HK-2 (cell line): Measurements from ENCODE around the gene GJD3.

Source experiments
- DNase-seq: peaks from one replicate; pipeline ENCODE4 v3.0.0-alpha.2; 2018; ENCODE audit not compliant: unreplicated experiment

Gene GJD3

DNA sequence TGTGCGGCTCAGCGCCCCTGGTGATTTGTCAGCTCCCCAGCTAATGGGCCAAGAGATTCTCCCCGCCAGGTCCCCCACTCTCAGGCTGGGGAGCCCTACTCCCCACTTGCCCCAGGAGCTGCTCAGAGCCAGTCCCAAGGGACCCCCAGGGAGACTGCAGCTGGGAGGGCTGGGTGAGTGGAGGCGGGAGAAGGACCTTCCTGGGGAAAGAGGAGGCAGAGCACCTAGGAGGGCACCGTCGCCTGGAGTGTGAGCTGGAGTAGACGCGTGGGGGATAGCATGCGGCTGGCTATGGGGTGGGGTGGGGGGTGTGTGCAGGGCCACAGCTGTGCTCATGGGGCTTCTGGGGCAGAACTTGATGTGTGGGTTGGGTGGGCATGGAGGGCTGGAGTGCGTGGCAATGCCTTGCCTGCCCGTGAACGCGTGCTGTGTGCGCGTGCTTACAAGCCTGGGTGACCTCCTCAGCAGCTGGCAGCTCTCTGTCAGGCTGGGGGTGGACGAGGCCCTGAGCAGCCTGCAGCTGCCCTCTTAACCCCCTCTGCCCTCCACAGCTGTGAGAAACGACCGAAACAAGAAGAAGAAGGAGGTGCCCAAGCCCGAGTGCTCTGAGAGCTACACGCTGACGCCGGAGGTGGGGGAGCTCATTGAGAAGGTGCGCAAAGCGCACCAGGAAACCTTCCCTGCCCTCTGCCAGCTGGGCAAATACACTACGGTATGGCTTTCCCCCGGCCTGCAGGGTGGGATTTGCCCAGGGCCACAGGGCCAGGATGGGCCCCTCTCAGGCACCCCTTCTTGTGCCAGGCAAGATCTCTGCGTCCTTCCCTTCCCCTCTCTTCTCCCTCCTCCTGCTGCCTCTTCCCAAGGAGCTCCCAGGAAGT, 12.9 kb downstream of the GJD3 start:
- no peak for DNase-seq

DNA sequence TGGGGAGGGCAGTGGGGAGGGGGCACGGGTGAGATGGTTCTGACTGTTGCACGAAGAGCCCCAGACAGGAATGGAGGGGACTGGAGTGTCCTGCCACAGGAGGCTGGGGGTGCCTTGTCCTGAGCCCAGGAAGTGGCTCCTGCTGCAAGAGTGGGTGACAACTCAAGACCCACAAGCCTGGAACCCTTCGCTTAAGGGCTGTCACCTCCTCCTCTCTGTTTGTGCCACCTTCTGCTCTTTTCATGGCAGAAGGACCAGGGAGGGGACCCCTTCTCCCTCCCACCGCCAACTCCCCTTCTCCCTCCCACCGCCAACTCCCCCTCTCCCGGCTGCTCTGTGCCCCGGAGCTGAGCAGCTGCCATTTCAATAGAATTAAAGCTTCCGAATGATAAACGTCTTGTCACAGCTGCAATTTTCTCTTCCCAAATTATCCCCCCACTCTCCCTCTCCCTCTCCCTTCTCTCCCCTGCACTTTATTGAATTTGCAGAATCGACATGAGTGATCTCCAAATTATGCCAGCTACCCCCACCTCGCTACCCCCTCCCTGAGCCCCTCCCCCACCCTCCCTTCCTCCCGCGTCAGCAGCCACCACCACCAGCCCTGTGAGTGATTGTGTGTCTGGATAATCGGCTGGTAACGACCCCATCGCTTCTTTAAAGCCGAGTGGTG, 13.7 kb downstream of the GJD3 start:
- no peak for DNase-seq

DNA sequence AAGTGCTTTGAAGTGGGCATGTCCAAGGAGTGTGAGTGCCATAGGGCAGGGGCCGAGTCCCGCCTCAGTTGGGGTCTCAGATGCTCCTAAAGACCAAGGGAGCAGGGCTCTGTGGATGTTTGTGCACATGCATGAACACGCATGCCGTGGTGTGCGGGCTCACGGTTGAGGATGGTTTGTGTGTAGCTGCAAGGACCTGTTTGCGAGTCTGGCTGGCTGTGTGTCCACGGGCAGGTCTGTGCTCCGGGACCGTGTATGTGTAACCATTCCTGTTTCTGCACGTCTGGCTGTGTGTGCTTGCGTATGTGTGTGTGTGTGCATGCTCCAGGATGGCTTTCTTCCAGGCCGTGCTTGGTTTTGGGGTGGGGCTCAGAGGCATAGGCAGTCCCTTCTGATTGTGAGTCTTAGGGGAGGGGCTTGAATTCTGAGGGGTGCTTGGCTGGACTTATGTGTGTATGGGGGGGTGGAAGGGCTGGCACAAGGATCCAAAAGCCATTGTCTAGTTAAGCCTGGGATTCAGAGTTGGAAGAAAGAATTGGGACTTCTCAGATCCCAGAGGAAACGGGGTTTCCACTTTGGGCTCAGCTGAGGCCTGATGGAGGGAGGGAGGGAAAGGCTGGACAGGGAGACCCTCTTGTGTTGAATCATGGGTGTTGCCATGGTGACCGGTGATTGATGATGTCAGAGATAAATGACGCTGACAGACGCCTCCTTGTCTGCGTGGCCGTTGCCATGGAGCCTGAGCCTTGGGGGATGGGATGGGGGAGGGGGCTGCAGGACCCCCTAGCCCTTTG, 14.4 kb downstream of the GJD3 start:
- no peak for DNase-seq

DNA sequence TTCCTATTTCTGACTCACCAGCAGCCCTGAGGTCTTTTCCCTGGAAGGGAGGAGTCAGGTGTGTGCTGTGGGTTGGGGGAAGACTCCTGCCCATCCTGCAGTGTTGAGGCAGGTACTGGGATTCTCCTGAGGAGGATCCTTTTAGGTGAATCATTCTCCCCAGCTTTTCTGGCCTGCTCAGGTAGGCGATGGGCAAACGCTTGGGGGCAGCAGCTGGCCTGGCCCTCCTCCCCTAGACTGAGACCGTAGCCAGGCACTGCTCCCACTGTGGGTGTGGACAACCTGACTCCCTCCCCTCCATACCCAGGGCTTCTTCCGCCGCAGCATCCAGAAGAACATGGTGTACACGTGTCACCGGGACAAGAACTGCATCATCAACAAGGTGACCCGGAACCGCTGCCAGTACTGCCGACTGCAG, 15.1 kb downstream of the GJD3 start:
- no peak for DNase-seq

DNA sequence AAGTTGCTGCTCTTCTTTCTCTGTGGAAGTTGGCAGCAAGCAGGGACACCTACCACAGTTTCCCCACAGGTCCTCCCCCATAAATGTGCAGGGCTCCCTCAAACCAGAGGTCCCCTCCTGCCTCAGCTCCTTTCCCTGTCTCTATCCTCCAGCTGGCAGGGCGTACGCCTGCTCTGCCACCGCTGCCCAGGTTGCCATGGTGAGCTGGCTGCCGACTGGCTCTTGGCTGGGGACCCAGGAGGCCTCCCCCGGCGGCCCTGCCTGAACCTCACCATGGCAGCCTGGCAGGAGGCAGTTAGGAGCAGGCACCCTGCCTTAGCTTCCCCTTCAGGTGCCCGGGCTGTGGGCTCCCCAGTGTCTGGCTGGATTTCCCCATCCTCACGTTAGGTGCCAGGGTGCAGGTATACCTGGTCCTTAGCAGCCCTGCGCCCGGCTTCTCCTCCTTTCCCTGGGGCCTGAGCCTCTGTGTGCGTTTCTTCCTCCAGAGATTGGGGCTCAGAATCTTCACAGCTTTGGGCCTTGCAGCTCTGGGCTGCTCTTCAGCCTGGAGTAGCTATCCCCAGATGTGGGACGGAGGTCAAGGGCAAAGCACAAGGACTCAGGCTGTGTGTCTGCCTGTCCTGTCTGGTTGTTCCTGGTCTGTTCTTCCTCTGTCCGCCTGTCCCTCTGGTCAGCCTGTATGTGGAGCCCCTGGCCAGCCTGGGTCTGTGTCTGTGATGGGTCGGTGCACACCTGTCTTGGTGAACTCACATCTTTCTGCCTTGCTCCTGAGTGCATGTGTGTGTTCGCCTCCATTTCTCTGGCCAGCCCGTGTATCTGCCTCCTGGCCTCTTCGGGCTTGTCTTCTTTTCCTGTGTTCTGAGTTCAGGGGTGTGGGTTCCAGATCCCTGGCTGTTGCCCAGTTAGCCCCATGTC, 15.7 kb downstream of the GJD3 start:
- no peak for DNase-seq

DNA sequence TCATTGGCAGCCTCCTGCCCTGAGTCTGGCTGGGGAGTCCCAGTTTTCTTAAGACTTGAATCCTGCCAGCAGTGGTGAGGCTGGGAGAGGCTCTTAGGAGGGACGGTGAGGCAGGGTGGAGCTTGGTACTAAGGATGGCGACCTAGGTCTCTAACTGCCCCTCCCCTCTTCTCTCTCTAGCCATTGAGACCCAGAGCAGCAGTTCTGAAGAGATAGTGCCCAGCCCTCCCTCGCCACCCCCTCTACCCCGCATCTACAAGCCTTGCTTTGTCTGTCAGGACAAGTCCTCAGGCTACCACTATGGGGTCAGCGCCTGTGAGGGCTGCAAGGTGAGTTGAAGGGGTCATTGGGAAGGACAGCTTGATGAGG, 16.4 kb downstream of the GJD3 start:
- no peak for DNase-seq

DNA sequence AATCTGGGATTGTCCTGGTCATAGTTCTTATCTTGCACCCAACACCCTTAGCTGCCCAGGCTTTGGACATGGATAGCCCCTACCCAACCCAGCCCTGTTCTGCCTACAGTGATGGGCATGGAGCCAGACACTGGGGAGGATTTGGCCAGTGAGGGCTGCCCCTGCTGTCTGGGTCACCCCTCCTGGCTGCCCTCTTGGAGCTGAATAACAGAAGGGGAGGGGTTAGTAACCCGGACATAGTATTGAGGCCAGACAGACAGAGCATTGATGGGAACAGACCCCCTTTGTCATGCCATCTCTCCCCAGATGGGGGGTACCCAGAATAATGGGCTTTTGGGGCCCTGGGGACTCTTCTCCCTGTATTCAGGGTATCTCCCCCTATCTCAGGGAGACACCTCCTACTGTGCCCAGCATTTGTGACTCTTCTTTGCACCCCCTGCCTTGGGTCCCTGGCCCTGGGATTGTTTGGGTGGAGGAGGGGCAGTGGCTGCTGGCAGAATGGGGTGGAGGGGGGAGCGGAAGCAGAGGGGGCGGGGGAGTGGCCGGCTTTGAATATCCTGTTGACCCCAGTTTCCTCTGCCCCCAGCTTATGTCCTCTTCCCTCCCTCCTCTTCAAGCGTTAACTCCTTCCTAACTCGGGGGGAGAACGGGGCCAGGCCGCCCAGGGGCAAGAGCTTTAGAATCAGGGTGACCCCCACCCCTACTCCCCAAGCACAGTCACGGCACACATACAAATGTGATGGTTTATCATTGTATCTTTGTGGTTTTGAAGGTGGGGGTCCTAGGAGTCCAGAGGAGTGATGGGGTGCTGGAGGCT, 17.0 kb downstream of the GJD3 start:
- no peak for DNase-seq

DNA sequence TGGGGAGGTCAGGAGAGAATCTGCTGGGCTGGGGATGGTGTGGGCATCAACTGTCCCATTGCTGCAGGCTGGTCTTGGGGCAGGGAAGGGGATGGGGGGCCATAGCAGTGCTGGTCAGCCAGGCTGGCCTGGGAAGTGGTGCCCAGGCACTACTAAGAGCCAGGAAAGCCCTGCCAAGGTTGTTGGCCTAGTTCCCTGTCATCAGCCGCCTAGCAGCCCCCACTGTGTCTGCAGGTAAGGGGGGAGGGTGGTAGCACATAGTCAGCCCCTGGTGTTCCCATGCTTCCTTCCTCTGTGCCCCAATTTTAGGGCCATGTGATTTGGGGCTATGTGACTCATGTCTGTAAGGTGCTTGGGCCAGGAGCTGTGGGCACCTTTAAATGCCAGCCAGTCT, 17.8 kb downstream of the GJD3 start:
- DNase-seq = no peak

DNA sequence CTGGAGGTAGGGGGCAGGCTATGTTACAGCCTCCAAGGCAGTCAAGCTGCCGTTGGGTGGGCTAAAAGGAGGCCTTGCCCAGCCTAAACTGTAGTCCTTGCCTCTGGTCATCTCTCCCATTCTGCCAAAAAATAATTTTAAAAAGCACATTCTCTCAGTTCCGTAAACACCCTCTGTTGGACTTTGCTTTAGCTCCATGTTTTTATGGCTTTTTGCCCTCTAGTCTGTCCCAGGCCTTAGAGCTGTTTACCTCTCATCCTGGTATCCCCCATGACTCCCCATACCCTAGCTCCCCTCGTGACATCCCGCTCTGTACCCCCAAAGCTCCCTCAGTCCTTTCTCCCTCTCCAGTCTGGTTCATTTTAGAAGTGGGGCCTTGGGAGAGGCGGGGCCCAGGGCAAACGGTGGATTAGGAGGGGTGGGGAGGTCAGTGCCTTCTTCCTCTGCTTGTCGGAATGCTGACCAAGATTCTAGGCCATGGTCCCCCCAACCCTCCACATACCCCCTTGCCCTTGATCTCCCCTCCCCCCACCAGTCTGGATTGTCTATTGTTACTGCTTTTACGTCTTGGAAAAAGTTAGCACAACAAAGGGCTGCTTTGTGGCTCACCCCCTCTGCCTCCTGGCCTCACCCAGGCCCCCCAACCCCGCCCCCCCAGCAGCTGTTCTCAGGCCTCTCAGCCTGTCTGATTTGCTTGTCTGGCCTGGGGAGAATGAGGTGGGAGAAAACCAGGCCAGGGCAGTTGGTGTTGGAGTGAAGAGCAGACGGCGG, 18.4 kb downstream of the GJD3 start:
- no peak for DNase-seq

DNA sequence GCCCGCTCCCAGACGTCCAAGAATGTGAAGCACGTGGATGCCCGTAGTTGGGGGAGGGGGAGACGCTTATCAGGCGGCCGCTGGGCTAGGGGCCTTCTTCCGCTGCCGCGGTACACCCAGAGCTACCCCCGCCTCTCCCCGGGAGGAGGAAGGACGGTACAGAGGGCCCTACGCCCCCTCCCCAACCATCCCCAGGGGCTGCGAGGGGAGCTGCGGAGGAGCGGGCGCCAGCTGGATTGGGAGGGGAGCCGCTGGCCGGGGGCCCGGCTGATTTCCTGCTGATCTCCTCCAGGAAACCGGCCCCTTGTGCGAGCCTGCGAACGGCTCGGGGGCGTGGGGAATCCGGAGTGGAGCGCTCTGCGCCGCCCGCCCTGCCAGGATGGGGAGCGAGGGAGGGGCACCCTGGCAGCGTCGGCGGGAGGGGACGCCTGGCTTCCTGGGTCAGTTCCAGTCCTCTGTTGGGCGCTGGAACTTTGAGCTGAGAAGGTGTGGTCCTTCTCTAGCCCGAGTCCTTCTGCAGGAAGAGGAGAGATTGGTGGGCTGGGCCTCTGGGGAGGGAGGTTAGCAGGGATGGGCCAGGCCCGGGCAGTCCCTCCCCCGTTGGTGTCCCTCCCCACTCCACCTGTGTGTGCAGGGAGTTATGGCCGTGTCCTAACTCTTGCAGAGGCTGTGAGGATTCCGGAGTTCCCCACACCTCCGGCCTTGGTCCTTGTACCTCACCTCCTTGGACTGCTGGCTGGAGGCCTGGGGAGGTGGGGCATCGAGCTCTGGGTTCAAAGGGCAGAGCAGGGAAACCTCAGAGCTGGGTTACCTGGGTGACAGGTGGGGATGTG, 19.2 kb downstream of the GJD3 start:
- peak; percentile 45 for DNase-seq

DNA sequence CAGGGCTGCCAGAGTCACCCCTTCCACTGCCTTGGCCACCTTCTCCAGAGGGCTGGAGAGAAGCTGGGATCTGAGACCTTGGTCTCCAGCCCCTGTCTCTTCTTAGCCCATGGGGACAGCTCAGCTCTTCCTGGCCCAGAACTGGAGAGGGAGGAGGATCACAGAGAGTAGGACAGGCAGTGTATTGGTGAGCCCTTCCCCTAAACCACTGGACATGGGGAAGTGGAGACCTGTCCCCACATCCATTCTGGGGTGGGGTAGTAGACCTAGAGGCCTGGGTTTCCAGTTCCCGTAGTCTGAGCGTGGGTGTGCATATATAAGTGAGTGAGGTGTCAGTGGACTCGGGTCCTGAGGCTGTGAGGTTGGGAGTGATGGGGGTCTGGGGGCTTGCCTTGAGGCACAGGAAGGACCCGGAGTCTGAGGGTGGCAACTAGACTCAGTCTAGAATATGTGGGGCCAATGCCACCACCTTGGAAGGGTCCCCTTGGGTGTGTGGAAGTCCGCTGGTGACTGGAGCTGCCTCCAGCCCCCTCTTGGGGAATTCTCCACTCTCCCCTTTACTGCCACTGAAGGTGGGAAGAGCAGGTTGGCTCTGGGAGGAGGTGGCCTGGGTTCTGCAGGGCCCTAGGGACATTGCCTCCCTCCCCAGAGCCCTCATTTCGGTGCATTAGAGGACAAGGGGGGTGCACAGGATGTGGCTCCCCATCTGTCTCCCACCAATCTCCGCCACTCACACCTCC, 19.9 kb downstream of the GJD3 start:
- DNase-seq = no peak

DNA sequence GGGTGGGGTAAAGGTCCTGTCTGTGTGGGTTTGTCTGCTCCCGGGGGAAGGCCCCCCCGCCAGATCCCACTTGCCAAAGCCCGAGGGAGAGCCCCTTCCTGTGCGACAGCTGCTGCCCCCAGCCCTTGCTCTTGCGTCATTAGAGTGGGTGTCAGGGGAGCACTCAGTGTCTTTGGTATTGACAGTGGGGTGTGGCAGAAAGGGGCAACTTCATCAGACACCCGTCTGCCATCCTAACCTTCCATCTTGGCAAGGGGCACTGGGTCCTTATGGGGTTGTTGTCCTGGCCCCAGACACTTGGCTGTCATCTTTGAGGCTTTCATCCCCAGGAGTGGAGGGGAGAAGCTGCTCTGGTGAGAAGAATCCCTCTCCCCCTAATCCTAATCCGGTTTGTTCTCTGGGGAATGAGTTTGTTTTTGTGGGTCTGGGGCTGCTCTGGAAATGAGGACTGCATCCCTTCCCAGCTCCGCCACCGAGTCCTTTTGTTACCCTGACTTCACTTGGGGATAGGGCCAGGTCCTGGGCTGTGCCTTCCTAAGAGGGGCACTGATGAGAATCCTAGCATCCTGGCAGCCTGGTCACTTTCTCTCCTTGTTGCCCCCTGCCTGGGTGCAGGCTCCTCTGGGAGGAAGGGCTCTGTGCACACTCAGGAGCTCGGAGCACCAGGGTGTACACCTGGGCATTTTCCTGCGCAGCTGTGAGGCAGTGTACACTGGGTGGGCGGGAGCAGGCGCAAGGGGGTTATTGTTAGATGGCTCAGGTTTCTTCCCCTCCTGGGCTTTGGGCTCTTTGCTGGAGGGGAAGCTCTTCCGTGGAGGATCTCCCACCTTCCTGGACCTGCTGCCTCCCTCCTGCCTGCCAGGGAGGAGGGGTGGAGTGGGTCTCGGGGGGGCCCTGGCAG, 21.1 kb downstream of the GJD3 start:
- no peak for DNase-seq

DNA sequence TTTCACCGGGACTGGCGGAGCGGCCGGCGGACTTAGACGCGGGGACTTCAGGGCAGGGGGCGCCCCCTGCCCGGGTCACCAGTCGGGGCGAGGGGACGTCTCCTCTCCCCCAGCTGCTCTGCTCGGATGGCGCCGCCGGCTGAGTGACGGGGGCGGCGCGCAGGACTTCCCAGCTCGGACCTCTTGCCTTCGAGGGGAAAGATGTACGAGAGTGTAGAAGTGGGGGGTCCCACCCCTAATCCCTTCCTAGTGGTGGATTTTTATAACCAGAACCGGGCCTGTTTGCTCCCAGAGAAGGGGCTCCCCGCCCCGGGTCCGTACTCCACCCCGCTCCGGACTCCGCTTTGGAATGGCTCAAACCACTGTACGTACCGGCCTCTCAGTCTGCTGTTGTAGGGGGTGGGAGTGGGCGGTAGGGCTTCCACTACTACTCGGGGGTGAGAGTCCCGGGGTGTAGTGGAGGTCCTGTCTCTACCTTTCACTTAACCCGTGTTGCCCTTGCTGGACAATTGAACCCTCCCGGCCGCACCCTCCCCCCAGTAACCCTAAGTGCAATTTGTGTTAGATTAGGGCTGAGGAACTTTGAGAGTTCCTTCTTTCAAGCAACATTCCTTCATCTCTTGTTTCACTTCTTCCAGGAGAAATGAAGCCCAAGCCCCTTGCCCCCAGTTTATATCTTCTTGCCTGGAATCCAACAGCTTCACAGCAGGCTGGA, 21.9 kb downstream of the GJD3 start:
- DNase-seq = no peak

DNA sequence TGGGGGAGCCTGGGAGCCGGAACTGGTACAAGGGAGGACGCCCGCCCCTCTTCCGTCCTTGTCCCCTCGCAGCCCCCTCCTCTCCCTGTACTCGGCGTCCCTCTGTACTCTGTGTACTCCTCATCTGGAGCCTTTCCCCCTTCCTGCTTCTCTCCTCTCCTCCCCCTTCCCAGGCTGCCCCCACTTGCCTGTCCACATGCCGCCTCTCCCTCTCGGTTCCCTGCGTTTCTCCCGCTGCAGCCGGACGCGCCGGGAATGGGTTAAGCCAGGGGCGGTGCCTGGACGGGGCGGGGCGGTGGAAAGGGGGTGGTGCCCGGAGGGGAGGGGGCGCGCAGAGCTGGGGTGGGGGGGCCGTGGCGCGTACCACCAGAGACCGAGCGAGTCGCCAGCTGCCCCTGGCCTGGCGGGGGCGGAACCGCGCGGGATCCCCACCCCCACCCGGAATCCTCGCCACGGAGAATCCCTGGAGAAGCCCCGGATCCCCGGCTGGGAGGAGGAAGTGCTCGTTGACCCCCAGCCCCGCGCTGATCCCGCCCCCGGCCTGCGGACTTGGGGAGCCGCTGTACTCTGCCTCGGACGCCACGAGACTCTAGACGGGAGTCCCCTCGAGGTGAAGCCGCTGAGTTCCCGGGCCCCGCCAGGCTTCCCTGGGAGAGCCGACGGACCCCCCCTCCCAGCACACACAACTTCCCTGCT, 22.6 kb downstream of the GJD3 start:
- DNase-seq = peak; percentile 62

DNA sequence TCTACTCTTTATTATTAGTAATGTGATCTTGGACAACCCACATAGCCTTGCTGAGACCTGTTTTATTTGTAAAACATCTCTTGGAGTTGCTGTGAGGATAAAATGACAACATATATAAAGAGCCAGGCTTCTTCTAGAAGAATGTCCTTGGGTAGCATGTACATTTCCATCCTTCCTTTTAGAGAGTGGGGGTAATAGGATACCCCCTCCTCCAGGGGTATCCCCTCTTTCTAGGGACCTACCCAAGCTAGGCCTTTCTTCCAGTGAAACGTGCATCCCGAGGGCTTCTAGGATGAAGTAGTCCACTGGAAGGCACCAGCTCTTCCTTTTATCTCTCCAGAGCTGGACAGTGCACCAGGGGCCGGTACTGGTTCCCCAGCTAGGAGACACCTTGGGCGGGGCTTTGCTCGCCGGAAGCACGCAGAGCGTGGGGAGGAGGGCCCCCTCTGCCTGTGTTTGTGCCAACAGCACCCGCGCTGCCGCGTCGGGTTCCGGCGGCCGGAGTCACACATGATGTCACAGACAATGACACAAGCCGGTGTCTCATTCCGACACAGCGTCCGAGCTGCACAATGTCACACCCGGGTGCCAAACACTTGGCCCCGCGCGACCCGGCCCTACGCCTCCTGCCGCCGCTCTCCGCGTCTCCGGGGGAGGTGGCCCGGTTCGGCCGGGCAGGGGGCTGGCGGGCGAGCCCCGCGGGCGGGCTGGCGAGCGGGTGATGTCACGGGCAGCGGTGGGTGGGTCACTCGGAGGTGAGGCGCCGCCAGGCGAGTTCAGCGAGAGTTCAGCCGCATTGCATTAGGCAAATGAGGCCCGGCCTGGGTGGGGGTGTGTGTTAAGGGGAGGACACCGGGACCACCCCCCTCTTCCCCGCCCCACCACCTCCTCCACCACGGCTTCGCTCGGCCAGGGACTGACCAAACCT, 23.4 kb downstream of the GJD3 start:
- DNase-seq = peak; percentile 84
